T-cell (primary cell): ENCODE measurements around the gene WIPF1. TPM values are rescaled to one million over a fixed set of nuclear protein-coding genes. Genes with fewer than 3 reads are reported as not detected.
"Not testable (repeated sequence)": the region's sequence is repeated elsewhere in the genome, so short reads cannot be mapped to it uniquely, and the experiment has no call there.

ENCODE experiments used
- ATAC-seq, 4 experiments: fragments of 200-7000 bp in 3 of 4; fragments of 150-1000 bp in 1 of 4; cut with Tn5 transposase; replicated peaks in 1 of 4; 1 replicate in 3 of 4; 2 replicates in 1 of 4; pipeline ENCODE4 v1.10.0; 2021; ENCODE audit warnings: moderate library complexity in 3 of 4, mild to moderate bottlenecking in 2 of 4, moderate number of reproducible peaks in 1 of 4
- CTCF ChIA-PET, 2 donors: fragments of 300-600 bp; sonication (Branson Sonifier 250); formaldehyde crosslinking; loops; one replicate each; lab custom pipeline; 2022; ENCODE audit warnings: antibody characterized with exemption in 2 of 2; lab: Charles Lee
- POLR2A ChIA-PET, 2 donors: fragments of 300-600 bp; sonication (Branson Sonifier 250); formaldehyde crosslinking; loops; one replicate each; lab custom pipeline; 2022; ENCODE audit warnings: antibody characterized with exemption in 2 of 2; lab: Charles Lee
- DNase-seq, 35 experiments: peaks; one replicate each; pipeline versions ENCODE4 v3.0.0 to v3.0.0-alpha.2; 2013 to 2023
- H3K27ac ChIP-seq: one replicate; pipeline ENCODE4 v1.5.1; 2013; ENCODE audit warnings: low read length
- H3K27me3 ChIP-seq, 2 experiments: replicated peaks in 1 of 2; 1 replicate in 1 of 2; 2 replicates in 1 of 2; pipeline versions ENCODE4 v1.6.1 to v1.7.0; 2013; ENCODE audit warnings: low read length in 1 of 2, mixed read lengths in 1 of 2; ENCODE audit not compliant: control insufficient read depth in 2 of 2, insufficient read depth in 2 of 2; ENCODE audit errors: extremely low read depth in 1 of 2
- H3K36me3 ChIP-seq, 2 donors: 1 replicate in 1 of 2; 2 replicates in 1 of 2; pipeline versions ENCODE4 v1.6.1 to v1.7.0; 2013; ENCODE audit warnings: low read length in 1 of 2; ENCODE audit not compliant: control insufficient read depth in 2 of 2, insufficient read depth in 1 of 2; ENCODE audit errors: extremely low read depth in 1 of 2
- H3K4me1 ChIP-seq, 2 experiments: 1 replicate in 1 of 2; 2 replicates in 1 of 2; pipeline versions ENCODE4 v1.6.1 to v1.7.0; 2013; ENCODE audit warnings: low read length in 2 of 2, mixed read lengths in 1 of 2; ENCODE audit not compliant: insufficient read depth in 2 of 2, control insufficient read depth in 1 of 2; ENCODE audit errors: extremely low read depth in 1 of 2
- H3K4me3 ChIP-seq, 2 donors: 1 replicate in 1 of 2; 2 replicates in 1 of 2; pipeline versions ENCODE4 v1.5.1 to v1.7.0; 2013; ENCODE audit warnings: mild to moderate bottlenecking in 2 of 2, low read length in 1 of 2, moderate library complexity in 1 of 2; ENCODE audit not compliant: control insufficient read depth in 1 of 2; ENCODE audit errors: extremely low read depth in 1 of 2
- H3K9me3 ChIP-seq: 2 replicates; pipeline ENCODE4 v1.7.0; 2013
- H3K27ac Mint-ChIP-seq, 2 donors: one replicate each; pipeline ENCODE4 v1.8.0; 2020 to 2021; ENCODE audit warnings: mild to moderate bottlenecking in 2 of 2, mixed read lengths in 2 of 2
- H3K27me3 Mint-ChIP-seq, 2 donors: one replicate each; pipeline ENCODE4 v1.8.0; 2021 to 2022; ENCODE audit warnings: mixed read lengths in 2 of 2
- H3K36me3 Mint-ChIP-seq: one replicate; pipeline ENCODE4 v1.8.0; 2021; ENCODE audit warnings: mixed read lengths
- H3K4me1 Mint-ChIP-seq, 3 donors: one replicate each; pipeline ENCODE4 v1.8.0; 2020 to 2022; ENCODE audit warnings: mixed read lengths in 3 of 3, mild to moderate bottlenecking in 1 of 3
- H3K4me3 Mint-ChIP-seq, 3 donors: one replicate each; pipeline ENCODE4 v1.8.0; 2020 to 2022; ENCODE audit warnings: mild to moderate bottlenecking in 3 of 3, mixed read lengths in 3 of 3, moderate library complexity in 3 of 3
- H3K9me3 Mint-ChIP-seq, 3 donors: one replicate each; pipeline ENCODE4 v1.8.0; 2020 to 2022; ENCODE audit warnings: mixed read lengths in 3 of 3
- WGBS: methylation state at CpG from one replicate; pipeline ENCODE4 v1.1.5; 2013; ENCODE audit warnings: missing lambda C conversion rate; ENCODE audit not compliant: insufficient coverage; 5-methylcytosine and 5-hydroxymethylcytosine counted together
- total RNA-seq, 35 experiments: library from RNA in 6 of 35; stranded (reverse) in 6 of 35; fragments of 120-200 nt in 1 of 35; gene quantifications; one replicate each; pipeline versions ENCODE4 v1.2.1 to v1.2.4 and lab custom pipeline; 2013 to 2026

Gene WIPF1
- total RNA-seq, 5 donors from 2014 or later (not counting 1 experiment from before 2014, with no cell fraction given) = 349 to 412 (median 372) TPM

DNA sequence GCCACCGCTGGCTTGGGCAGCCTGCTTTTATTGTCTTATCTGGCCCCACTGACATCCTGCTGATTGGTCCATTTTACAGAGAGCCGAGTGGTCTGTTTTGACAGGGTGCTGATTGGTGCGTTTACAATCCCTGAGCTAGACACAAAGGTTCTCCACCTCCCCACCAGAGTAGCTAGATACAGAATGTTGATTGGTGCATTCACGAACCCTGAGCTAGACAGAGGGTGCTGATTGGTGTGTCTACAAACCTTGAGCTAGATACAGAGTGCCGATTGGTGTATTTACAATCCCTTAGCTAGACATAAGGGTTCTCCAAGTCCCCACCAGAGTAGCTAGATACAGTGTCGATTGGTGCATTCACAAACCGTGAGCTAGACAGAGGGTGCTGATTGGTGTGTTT is 49.6 kb downstream of the WIPF1 start:
- not testable (repeated sequence) for H3K27ac ChIP-seq, DNase-seq, H3K9me3 ChIP-seq, H3K27me3 ChIP-seq, H3K27me3 Mint-ChIP-seq, H3K9me3 Mint-ChIP-seq, H3K36me3 ChIP-seq, H3K4me3 ChIP-seq, ATAC-seq, H3K27ac Mint-ChIP-seq, H3K4me3 Mint-ChIP-seq
- peaks cover 0 to 11% of the 10 kb centered on the region in 2 experiments for H3K4me1 ChIP-seq
- peaks cover 25% of the 10 kb centered on the region for H3K36me3 Mint-ChIP-seq
- CTCF ChIA-PET = interaction anchor here (0.7 to 3.1 kb wide), 4 partner anchors 9 to 85 kb away, joined by 3 to 25 read pairs (median 4); no protein-coding TSS in a partner anchor
- POLR2A ChIA-PET = interaction anchor here in 1 of 2 donors (0.6 kb wide), 1 partner anchor 14 kb away, joined by 13 read pairs; no protein-coding TSS in a partner anchor
- H3K4me1 Mint-ChIP-seq = peaks cover 16 to 30% (median 28%) of the 10 kb centered on the region in 3 donors
- WGBS = 100% methylated on average over 2 of the region's 7 CpGs

GRCh38 chr2:174546519-174547506 is 50.8 kb downstream of the WIPF1 start:
- CTCF ChIA-PET = interaction anchor here (0.6 to 3.1 kb wide), 7 partner anchors 8 to 103 kb away, joined by 3 to 25 read pairs (median 4); no protein-coding TSS in a partner anchor

GRCh38 chr2:174545240-174545639 is 52.4 kb downstream of the WIPF1 start:
- Histone ChIP-seq H3K4me1 (peaks cover 0 to 3% of the 10 kb centered on the region in 2 experiments), H3K4me3 (no peak overlapping the region), H3K9me3 (no peaks in the 10 kb centered on the region), H3K27ac (no peak overlapping the region), H3K36me3 (no peaks in the 10 kb centered on the region), H3K27me3 (no peaks in the 10 kb centered on the region)
- Mint-ChIP-seq H3K9me3 (no peaks in the 10 kb centered on the region), H3K27me3 (no peaks in the 10 kb centered on the region), H3K4me1 (peaks cover 3 to 15% (median 10%) of the 10 kb centered on the region in 3 donors), H3K36me3 (peaks cover 9% of the 10 kb centered on the region), H3K27ac (peak overlapping the region in 1 of 2 donors; percentile 36), H3K4me3 (no peak overlapping the region)
- ATAC-seq = no peak
- WGBS = no CpG with 5 or more reads among the region's 3 CpGs
- DNase-seq = no peak
- CTCF ChIA-PET = no interaction called here
- POLR2A ChIA-PET = no interaction called here

More at GRCh38 chr2:174546519-174547506, 50.8 kb downstream of the WIPF1 start:
- no peak overlapping the region for H3K4me3 ChIP-seq
- H3K9me3 Mint-ChIP-seq = no peaks in the 10 kb centered on the region
- H3K36me3 Mint-ChIP-seq = peaks cover 18% of the 10 kb centered on the region
- peak overlapping the region in 1 of 3 donors; percentile 13 for H3K4me3 Mint-ChIP-seq
- no peaks in the 10 kb centered on the region for H3K27me3 ChIP-seq
- DNase-seq = peak in 26 of 35 experiments; percentile 3 to 54 (median 21)
- H3K27ac Mint-ChIP-seq = peak overlapping the region; percentile 5 to 61
- H3K36me3 ChIP-seq = no peaks in the 10 kb centered on the region
- peak in 3 of 4 experiments; percentile 46 to 67 (median 47) for ATAC-seq
- 96% methylated on average over 10 of the region's 21 CpGs for WGBS
- H3K4me1 Mint-ChIP-seq = peaks cover 6 to 18% (median 17%) of the 10 kb centered on the region in 3 donors
- POLR2A ChIA-PET = interaction anchor here in 1 of 2 donors (0.6 to 1.2 kb wide), 3 partner anchors 7 to 87 kb away, joined by 4 to 8 read pairs (median 4); no protein-coding TSS in a partner anchor
- H3K27me3 Mint-ChIP-seq = no peaks in the 10 kb centered on the region
- H3K27ac ChIP-seq = no peak overlapping the region
- no peaks in the 10 kb centered on the region for H3K9me3 ChIP-seq
- H3K4me1 ChIP-seq = peaks cover 0 to 4% of the 10 kb centered on the region in 2 experiments

- Histone ChIP-seq H3K27me3 (no peaks in the 10 kb centered on the region), H3K36me3 (no peaks in the 10 kb centered on the region), H3K9me3 (no peaks in the 10 kb centered on the region), H3K27ac (no peak overlapping the region), H3K4me1 (peaks cover 0 to 3% of the 10 kb centered on the region in 2 experiments), H3K4me3 (no peak overlapping the region)
- Mint-ChIP-seq H3K36me3 (peaks cover 9% of the 10 kb centered on the region), H3K4me3 (no peak overlapping the region), H3K4me1 (peaks cover 3 to 15% (median 10%) of the 10 kb centered on the region in 3 donors), H3K9me3 (no peaks in the 10 kb centered on the region), H3K27ac (no peak overlapping the region), H3K27me3 (no peaks in the 10 kb centered on the region)
- CTCF ChIA-PET = interaction anchor here in 1 of 2 donors (0.7 kb wide), 1 partner anchor 84 kb away, joined by 3 read pairs; no protein-coding TSS in a partner anchor
- DNase-seq (no peak), ATAC-seq (no peak)
- 93% methylated on average over 2 of the region's 5 CpGs for WGBS
- POLR2A ChIA-PET = no interaction called here
Measured at GRCh38 chr2:174544802-174545201, 52.8 kb downstream of the WIPF1 start.

DNA sequence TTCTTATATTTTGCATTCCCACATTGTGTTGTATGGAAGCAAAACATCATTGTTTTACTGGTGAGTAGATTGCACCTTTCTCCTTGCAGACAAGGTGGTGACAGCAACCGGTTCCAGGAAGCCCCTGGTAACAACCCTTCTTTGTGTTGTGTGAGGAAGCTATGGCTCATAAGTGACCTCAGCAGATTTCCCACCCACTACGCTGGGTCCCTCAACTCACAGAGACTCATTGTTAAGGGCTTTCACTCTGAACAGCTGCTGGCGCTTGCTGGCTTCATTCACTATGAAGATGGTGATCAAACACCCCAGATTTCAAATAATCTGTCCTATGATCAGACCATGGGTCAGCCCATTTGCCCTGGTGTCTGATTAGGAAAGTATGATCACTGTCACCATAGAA is 53.4 kb downstream of the WIPF1 start:
- ATAC-seq (no peak), DNase-seq (no peak)
- peaks cover 9% of the 10 kb centered on the region for H3K36me3 Mint-ChIP-seq
- Histone ChIP-seq H3K27ac (no peak overlapping the region), H3K27me3 (no peaks in the 10 kb centered on the region), H3K4me3 (no peak overlapping the region), H3K4me1 (peaks cover 0 to 3% of the 10 kb centered on the region in 2 experiments), H3K9me3 (no peaks in the 10 kb centered on the region), H3K36me3 (no peaks in the 10 kb centered on the region)
- CTCF ChIA-PET = interaction anchor here (0.7 to 1.3 kb wide), 2 partner anchors 82 to 83 kb away, joined by 3 to 4 read pairs; no protein-coding TSS in a partner anchor
- no peak overlapping the region for H3K4me3 Mint-ChIP-seq
- POLR2A ChIA-PET = no interaction called here
- WGBS = no CpG with 5 or more reads among the region's 3 CpGs
- peaks cover 4 to 15% (median 11%) of the 10 kb centered on the region in 3 donors for H3K4me1 Mint-ChIP-seq
- no peaks in the 10 kb centered on the region for H3K9me3 Mint-ChIP-seq
- H3K27me3 Mint-ChIP-seq = no peaks in the 10 kb centered on the region
- no peak overlapping the region for H3K27ac Mint-ChIP-seq

GRCh38 chr2:174540893-174541292 is 56.7 kb downstream of the WIPF1 start:
- Mint-ChIP-seq H3K27me3 (peaks cover 0 to under 1% of the 10 kb centered on the region in 2 donors), H3K27ac (no peak overlapping the region), H3K4me1 (peaks cover 1 to 12% (median 5%) of the 10 kb centered on the region in 3 donors), H3K9me3 (no peaks in the 10 kb centered on the region), H3K4me3 (no peak overlapping the region), H3K36me3 (no peaks in the 10 kb centered on the region)
- CTCF ChIA-PET = no interaction called here
- no peak for DNase-seq
- Histone ChIP-seq H3K27ac (no peak overlapping the region), H3K4me1 (no peaks in the 10 kb centered on the region), H3K36me3 (no peaks in the 10 kb centered on the region), H3K9me3 (no peaks in the 10 kb centered on the region), H3K4me3 (no peak overlapping the region), H3K27me3 (peaks cover 0 to 6% of the 10 kb centered on the region in 2 experiments)
- ATAC-seq = no peak
- no CpG with 5 or more reads among the region's 5 CpGs for WGBS
- POLR2A ChIA-PET = no interaction called here
